Panc1 (cell line): Measurements from ENCODE around the gene DNASE1L2.

Source experiments
- POLR2AphosphoS5 ChIP-seq: IDR thresholded peaks from 2 replicates; pipeline ENCODE4 v1.6.1; 2012; ENCODE audit warnings: mild to moderate bottlenecking, low read depth, low read length, moderate library complexity
- SIN3A ChIP-seq: IDR thresholded peaks from 2 replicates; pipeline ENCODE4 v1.6.1; 2012; ENCODE audit warnings: low read depth, mild to moderate bottlenecking, low read length, moderate library complexity, borderline replicate concordance; ENCODE audit not compliant: insufficient read depth
- TF ChIP-seq, protein P1 (sequence below): fragments of 450-650 bp; IDR thresholded peaks from 2 replicates; pipeline ENCODE4 v1.5.1; 2017; ENCODE audit warnings: mild to moderate bottlenecking

DNA sequence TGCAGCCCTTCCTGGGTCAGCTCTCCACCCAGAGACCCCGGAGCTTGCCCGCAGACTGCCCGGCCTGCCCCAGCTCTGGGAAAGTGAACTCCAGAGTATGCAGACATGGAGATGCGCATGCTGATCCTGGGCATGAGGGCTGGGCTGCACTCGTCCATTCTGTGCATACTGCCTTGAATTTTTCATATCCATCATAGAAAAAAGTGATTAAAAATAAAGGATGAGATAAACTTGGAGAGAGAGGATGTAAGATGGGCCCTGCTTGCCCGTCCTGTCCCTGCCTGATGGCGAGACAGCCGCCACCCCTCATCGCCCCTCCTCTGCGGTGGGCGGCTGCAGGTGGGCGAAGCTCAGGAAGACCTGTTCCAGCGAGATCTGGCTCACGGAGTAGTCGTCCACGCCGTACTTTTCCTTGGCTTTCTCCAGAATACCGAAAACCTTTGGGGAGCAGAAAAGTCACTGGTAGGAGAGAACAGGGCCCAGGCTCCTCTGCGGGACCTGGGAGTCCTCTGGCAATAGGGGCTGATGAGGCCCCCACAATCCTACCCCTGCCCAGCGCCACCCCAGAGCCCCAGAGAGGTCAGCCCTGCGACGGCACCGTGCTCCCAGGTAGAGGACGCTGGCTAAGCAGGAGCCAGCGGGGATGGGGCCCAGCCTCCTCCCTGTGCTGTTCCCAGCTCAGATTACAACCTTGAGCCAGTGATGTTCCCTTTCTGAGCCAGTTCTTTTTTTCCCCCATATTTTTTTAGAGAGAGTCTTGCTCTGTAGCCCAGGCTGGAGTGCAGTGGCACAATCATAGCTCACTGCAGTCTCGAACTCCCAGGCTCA lies 40.3 kb downstream of the DNASE1L2 start:
- TF ChIP-seq, protein P1, sequence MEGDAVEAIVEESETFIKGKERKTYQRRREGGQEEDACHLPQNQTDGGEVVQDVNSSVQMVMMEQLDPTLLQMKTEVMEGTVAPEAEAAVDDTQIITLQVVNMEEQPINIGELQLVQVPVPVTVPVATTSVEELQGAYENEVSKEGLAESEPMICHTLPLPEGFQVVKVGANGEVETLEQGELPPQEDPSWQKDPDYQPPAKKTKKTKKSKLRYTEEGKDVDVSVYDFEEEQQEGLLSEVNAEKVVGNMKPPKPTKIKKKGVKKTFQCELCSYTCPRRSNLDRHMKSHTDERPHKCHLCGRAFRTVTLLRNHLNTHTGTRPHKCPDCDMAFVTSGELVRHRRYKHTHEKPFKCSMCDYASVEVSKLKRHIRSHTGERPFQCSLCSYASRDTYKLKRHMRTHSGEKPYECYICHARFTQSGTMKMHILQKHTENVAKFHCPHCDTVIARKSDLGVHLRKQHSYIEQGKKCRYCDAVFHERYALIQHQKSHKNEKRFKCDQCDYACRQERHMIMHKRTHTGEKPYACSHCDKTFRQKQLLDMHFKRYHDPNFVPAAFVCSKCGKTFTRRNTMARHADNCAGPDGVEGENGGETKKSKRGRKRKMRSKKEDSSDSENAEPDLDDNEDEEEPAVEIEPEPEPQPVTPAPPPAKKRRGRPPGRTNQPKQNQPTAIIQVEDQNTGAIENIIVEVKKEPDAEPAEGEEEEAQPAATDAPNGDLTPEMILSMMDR, result no peak
- TF ChIP-seq POLR2AphosphoS5 (no peak), SIN3A (no peak)
